ENCODE measurements around the gene TEX19. TPM values are rescaled to one million over a fixed set of nuclear protein-coding genes. Genes with fewer than 3 reads are reported as not detected.

The TEX19 gene
- total RNA-seq, 1 experiment from 2014 or later, result 0.24 TPM

DNA sequence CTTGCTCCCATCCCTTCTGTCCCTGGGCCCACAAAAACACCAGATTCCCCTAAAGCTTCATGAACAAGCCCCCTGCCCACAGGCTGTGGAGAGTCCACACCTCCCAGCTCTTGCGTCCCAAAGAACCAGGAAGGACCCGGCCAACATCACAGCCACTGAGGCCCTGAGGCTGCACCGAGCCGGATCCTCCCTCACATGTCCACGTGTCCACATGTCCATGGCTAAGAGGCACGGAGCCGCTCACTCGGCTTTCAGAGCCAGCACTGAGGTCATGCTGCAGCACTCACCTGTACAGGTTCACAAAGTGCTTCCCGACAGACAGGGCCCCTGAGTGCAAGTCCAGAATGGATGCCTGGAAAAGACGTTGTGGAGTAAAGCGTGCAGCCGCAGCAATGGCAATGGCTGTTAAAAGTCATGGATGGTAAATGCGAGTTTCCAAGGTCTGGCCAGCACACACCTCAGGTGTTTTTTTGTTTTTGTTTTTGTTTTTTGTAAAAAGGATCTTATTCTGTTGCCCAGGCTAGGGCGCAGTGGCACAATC is 47.2 kb downstream of the TEX19 start:
- no peaks in the 10 kb centered on the region for H3K4me1 ChIP-seq (replicated peaks; ENCODE audit: insufficient read depth)
- no peak overlapping the region for H3K4me3 ChIP-seq
- no peaks in the 10 kb centered on the region for H3K9me2 ChIP-seq (ENCODE audit: insufficient read depth)
- no peaks in the 10 kb centered on the region for H4K20me1 ChIP-seq (ENCODE audit: insufficient read depth)
- ChIA-PET POLR2A (ENCODE audit: unreplicated experiment) (no interaction called here), CTCF (no interaction called here)
- intact Hi-C loops (cut with micrococcal nuclease; ENCODE audit: unreplicated experiment), result no loop called here
- no peak overlapping the region for H3K27ac ChIP-seq
- DNase-seq, result no peak
- TF ChIP-seq EZH2 (IDR thresholded peaks at IDR 0.05; ENCODE audit: low read depth), result no peak
- TF ChIP-seq, protein P1, sequence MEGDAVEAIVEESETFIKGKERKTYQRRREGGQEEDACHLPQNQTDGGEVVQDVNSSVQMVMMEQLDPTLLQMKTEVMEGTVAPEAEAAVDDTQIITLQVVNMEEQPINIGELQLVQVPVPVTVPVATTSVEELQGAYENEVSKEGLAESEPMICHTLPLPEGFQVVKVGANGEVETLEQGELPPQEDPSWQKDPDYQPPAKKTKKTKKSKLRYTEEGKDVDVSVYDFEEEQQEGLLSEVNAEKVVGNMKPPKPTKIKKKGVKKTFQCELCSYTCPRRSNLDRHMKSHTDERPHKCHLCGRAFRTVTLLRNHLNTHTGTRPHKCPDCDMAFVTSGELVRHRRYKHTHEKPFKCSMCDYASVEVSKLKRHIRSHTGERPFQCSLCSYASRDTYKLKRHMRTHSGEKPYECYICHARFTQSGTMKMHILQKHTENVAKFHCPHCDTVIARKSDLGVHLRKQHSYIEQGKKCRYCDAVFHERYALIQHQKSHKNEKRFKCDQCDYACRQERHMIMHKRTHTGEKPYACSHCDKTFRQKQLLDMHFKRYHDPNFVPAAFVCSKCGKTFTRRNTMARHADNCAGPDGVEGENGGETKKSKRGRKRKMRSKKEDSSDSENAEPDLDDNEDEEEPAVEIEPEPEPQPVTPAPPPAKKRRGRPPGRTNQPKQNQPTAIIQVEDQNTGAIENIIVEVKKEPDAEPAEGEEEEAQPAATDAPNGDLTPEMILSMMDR (conservative IDR thresholded peaks at IDR 0.05), result no peak
- no TSS peak for BruUV-seq (replicated peaks)
- H2AFZ ChIP-seq, result no peak overlapping the region
- no peak overlapping the region for H3K4me2 ChIP-seq
- no peaks in the 10 kb centered on the region for H3F3A ChIP-seq (ENCODE audit: insufficient read depth, low read depth)
- H3K9me3 ChIP-seq (ENCODE audit: insufficient read depth, low read depth), result no peaks in the 10 kb centered on the region
- H3K27me3 ChIP-seq (ENCODE audit: insufficient read depth, low read depth), result no peaks in the 10 kb centered on the region
- no peaks in the 10 kb centered on the region for H3K79me2 ChIP-seq (ENCODE audit: low read depth)
- H3K36me3 ChIP-seq (ENCODE audit: low read depth), result no peaks in the 10 kb centered on the region

DNA sequence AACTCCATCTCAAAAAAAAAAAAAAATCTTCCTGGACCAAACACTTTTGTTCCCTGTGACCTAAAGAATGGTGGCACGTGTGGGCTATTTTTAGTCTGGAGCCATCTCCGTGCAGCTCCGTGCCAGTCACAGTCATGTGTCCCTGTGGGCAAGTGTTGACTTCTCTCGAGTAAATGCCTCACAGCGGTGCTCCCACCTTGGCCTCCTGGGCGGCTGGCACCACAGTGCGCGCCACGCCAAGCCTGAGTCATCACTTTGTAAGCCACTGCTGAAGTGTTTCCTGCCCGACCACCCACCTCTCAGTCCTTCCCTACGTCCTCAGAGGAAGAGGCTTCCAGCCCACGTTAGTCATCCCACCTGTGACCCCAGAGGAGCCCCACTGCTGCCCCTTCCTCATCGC is 48.2 kb downstream of the TEX19 start:
- no peak overlapping the region for H2AFZ ChIP-seq
- CTCF ChIA-PET, result no interaction called here
- POLR2A ChIA-PET (ENCODE audit: unreplicated experiment), result no interaction called here

DNA sequence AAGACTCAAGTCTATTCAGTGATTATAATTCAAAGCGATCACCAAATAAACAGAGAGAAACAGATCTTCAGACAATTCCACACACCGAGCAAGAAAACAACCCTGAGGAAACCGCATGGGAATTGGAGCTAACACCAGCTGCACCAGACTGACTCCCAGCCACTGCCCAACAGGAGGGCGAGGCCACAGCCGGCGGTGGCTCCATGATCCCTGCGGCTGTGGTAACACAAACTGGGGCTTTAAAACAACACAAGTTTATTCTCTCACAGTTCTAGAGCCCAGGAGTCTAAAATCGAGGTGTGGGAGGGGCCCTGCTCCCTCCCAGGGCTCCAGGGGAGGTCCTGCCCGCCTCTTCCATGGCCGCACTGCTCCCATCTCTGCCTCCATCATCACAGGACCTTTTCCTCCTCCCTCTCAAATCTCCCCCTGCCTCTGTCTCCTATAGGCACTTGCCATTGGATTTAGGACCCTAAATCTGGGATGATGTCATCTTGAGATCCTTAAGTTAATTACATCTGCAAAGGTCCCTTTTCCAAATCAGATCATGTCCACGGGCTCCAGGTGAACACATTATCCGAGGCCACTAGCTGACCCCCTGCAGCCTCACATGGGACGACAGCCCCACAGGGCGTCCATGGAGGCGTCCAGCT is 49.4 kb downstream of the TEX19 start:
- no peaks in the 10 kb centered on the region for H3K27me3 ChIP-seq (ENCODE audit: insufficient read depth, low read depth)
- no peaks in the 10 kb centered on the region for H3K36me3 ChIP-seq (ENCODE audit: low read depth)
- no peaks in the 10 kb centered on the region for H3K9me2 ChIP-seq (ENCODE audit: insufficient read depth)
- DNase-seq, result no peak
- H3F3A ChIP-seq (ENCODE audit: insufficient read depth, low read depth), result no peaks in the 10 kb centered on the region
- POLR2A ChIA-PET (ENCODE audit: unreplicated experiment), result no interaction called here
- H3K4me2 ChIP-seq, result no peak overlapping the region
- no peaks in the 10 kb centered on the region for H3K9me3 ChIP-seq (ENCODE audit: insufficient read depth, low read depth)
- H3K27ac ChIP-seq, result no peak overlapping the region
- H3K79me2 ChIP-seq (ENCODE audit: low read depth), result no peaks in the 10 kb centered on the region
- no peak for TF ChIP-seq EZH2 (IDR thresholded peaks at IDR 0.05; ENCODE audit: low read depth)
- TF ChIP-seq, protein P1 (conservative IDR thresholded peaks at IDR 0.05), result no peak
- H2AFZ ChIP-seq, result no peak overlapping the region
- CTCF ChIA-PET, result no interaction called here
- intact Hi-C loops (cut with micrococcal nuclease; ENCODE audit: unreplicated experiment), result no loop called here
- H3K4me1 ChIP-seq (replicated peaks; ENCODE audit: insufficient read depth), result no peaks in the 10 kb centered on the region
- no peaks in the 10 kb centered on the region for H4K20me1 ChIP-seq (ENCODE audit: insufficient read depth)
- BruUV-seq (replicated peaks), result no TSS peak
- no peak overlapping the region for H3K4me3 ChIP-seq

More for the DNA sequence above, 48.2 kb downstream of the TEX19 start:
- intact Hi-C loops (cut with micrococcal nuclease; ENCODE audit: unreplicated experiment), result no loop called here
- Histone ChIP-seq H4K20me1 (ENCODE audit: insufficient read depth) (no peaks in the 10 kb centered on the region), H3K4me2 (no peak overlapping the region), H3K27ac (no peak overlapping the region), H3K79me2 (ENCODE audit: low read depth) (no peaks in the 10 kb centered on the region), H3K27me3 (ENCODE audit: insufficient read depth, low read depth) (no peaks in the 10 kb centered on the region), H3K4me1 (replicated peaks; ENCODE audit: insufficient read depth) (no peaks in the 10 kb centered on the region), H3F3A (ENCODE audit: insufficient read depth, low read depth) (no peaks in the 10 kb centered on the region), H3K36me3 (ENCODE audit: low read depth) (no peaks in the 10 kb centered on the region), H3K4me3 (no peak overlapping the region), H3K9me3 (ENCODE audit: insufficient read depth, low read depth) (no peaks in the 10 kb centered on the region), H3K9me2 (ENCODE audit: insufficient read depth) (no peaks in the 10 kb centered on the region)
- no peak for TF ChIP-seq EZH2 (IDR thresholded peaks at IDR 0.05; ENCODE audit: low read depth)
- TF ChIP-seq, protein P1 (conservative IDR thresholded peaks at IDR 0.05), result no peak
- no TSS peak for BruUV-seq (replicated peaks)
- DNase-seq, result no peak
